H1 (cell line): ENCODE measurements around the gene PTTG1IP. TPM values are rescaled to one million over a fixed set of nuclear protein-coding genes. Genes with fewer than 3 reads are reported as not detected.

Experiments
- BACH1 ChIP-seq: IDR thresholded peaks from 2 replicates; pipeline ENCODE4 v1.6.1; 2012; ENCODE audit warnings: low read length, improper control_type of control experiment
- CBX5 ChIP-seq: fragments of 300-800, 300-1000 bp; sonication (generic); IDR thresholded peaks from 2 replicates; pipeline ENCODE4 v1.7.1; 2016; ENCODE audit warnings: antibody characterized with exemption, low read length, low read depth
- CHD1 ChIP-seq: IDR thresholded peaks from 2 replicates; pipeline ENCODE4 v1.6.1; 2012; ENCODE audit warnings: low read depth, low read length, improper control_type of control experiment
- EGR1 ChIP-seq: IDR thresholded peaks from 2 replicates; pipeline ENCODE4 v1.6.1; 2011; ENCODE audit warnings: low read depth, low read length, borderline replicate concordance
- GABPA ChIP-seq: IDR thresholded peaks from 2 replicates; pipeline ENCODE4 v1.6.1; 2011; ENCODE audit warnings: mild to moderate bottlenecking, low read length, moderate library complexity, borderline replicate concordance; ENCODE audit not compliant: insufficient read depth
- HDAC6 ChIP-seq: IDR thresholded peaks from one replicate; pipeline ENCODE4 v1.7.1; 2012; ENCODE audit warnings: low read depth, mild to moderate bottlenecking, inconsistent platforms, low read length, moderate library complexity
- NANOG ChIP-seq: IDR thresholded peaks from 2 replicates; pipeline ENCODE4 v1.6.1; 2011; ENCODE audit warnings: low read length, low read depth, mild to moderate bottlenecking, inconsistent platforms; ENCODE audit not compliant: insufficient read depth, poor library complexity, severe bottlenecking
- SP4 ChIP-seq: IDR thresholded peaks from 2 replicates; pipeline ENCODE4 v1.6.1; 2012; ENCODE audit warnings: low read length, inconsistent platforms
- TAF7 ChIP-seq: optimal IDR thresholded peaks from 2 replicates; pipeline ENCODE3; 2011; ENCODE audit warnings: low read depth, mild to moderate bottlenecking, inconsistent platforms, low read length, moderate library complexity, borderline replicate concordance
- TCF12 ChIP-seq: IDR thresholded peaks from 2 replicates; pipeline ENCODE4 v1.6.1; 2011; ENCODE audit warnings: low read depth, mild to moderate bottlenecking, low read length
- YY1 ChIP-seq: IDR thresholded peaks from 2 replicates; pipeline ENCODE4 v1.6.1; 2011; ENCODE audit warnings: low read depth, mild to moderate bottlenecking, low read length
- polyA plus RNA-seq, 7 experiments: library from polyadenylated mRNA; depleted of rRNA in 3 of 7; stranded (reverse) in 5 of 7; unstranded in 2 of 7; fragments of >200 nt in 5 of 7; fragments of 200-250 nt in 2 of 7; gene quantifications; 1 replicate in 5 of 7; 2 replicates in 1 of 7; 4 replicates in 1 of 7; pipeline versions ENCODE4 v1.2.1 to v1.2.3, GENCODE V29; 2011 to 2013; ENCODE audit warnings: missing spikeins in 2 of 7, mixed read lengths in 2 of 7
- total RNA-seq: library from RNA; stranded (reverse); fragmentation: NEBNext Ultra II Directional; extraction: Animal tissue kit (Norgen Biotek cat#: 25700); gene quantifications from 2 replicates; pipeline ENCODE4 v1.2.1, GENCODE V29; 2021
- TF ChIP-seq, protein P1 (sequence below): IDR thresholded peaks from 2 replicates; pipeline ENCODE4 v1.6.1; 2012; ENCODE audit warnings: inconsistent platforms
- TF ChIP-seq, protein P2 (sequence below): IDR thresholded peaks from 2 replicates; pipeline ENCODE4 v1.6.1; 2011; ENCODE audit warnings: low read length, improper control_type of control experiment

The PTTG1IP gene
- total and polyA plus RNA-seq, 2 of the 8 experiments (the other 6 are each of a cell fraction or from before 2014, with no cell fraction given) = 90.8 to 130 TPM

DNA sequence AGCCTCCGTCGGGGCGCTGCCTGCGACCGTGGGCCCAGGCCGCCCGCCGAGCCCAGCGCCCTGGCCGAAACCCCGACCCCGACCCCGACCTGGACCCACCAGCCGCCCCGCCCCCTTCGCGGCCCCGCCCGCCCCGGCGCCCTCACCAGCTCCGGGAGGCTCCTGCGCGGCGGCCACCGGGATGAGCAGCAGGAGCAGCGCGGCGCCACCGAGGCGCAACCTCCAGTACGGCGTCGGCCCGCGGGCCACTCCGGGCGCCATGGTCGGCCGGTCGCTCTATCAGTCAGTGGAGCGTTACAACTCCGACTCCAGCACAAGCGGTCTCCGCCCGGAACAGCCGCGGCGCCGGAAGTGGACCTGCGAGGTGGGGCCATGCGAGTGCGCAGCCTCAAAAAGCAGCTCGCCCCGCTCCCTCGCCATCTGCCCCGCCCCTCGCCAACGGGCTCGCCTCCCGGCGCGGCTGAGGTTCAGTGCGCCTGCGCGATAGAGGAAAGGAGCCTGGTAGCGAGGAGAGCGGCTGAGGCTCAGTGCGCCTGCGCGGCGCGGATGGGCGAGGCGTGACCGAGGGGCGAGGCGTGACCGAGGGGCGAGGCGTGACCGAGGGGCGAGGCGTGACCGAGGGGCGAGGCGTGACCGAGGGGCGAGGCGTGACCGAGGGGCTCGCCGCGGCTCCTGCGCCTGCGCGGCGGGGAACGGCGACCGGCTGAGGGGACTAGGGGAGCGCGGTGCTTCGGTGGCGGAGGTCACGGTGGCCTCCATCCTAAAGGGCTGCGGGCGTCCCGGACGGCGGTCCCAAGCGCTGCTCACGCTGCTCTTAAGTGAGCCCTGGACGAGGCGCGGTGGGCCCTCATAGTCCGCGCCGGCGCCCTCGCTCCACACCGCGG is at the start of gene PTTG1IP (continued):
- TF ChIP-seq TAF7 (peak; percentile 54), NANOG (no peak), GABPA (no peak), CHD1 (no peak), SP4 (no peak), BACH1 (peak; percentile 53), TCF12 (no peak), CBX5 (no peak), YY1 (no peak), HDAC6 (no peak), EGR1 (no peak)
- TF ChIP-seq, protein P1, sequence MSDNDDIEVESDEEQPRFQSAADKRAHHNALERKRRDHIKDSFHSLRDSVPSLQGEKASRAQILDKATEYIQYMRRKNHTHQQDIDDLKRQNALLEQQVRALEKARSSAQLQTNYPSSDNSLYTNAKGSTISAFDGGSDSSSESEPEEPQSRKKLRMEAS = peak; percentile 61
- TF ChIP-seq, protein P2, sequence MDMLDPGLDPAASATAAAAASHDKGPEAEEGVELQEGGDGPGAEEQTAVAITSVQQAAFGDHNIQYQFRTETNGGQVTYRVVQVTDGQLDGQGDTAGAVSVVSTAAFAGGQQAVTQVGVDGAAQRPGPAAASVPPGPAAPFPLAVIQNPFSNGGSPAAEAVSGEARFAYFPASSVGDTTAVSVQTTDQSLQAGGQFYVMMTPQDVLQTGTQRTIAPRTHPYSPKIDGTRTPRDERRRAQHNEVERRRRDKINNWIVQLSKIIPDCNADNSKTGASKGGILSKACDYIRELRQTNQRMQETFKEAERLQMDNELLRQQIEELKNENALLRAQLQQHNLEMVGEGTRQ = no peak
- TF ChIP-seq, all 59 proteins: peak for 10
